HTERT RPE-1 (cell line): ENCODE data around the gene ZSWIM5.
"Not testable (repeated sequence)": the region's sequence is repeated elsewhere in the genome, so short reads cannot be mapped to it uniquely, and the experiment has no call there.

Experiments used
- in situ Hi-C: fragments of 300-500 bp; cut with MboI; formaldehyde crosslinking; loops from 4 replicates; pipeline ENCODE4 v1.14.3; 2020; ENCODE audit warnings: low sequenced_read_pairs

The ZSWIM5 gene

GRCh38 chr1:45148209-45148825 is 58.1 kb downstream of the ZSWIM5 start:
- in situ Hi-C loops, result no loop called here

- in situ Hi-C loops, result no loop called here
These were observed 59.6 kb downstream of the ZSWIM5 start for GRCh38 chr1:45146833-45147232.

GRCh38 chr1:45141247-45142003 is 65.0 kb downstream of the ZSWIM5 start:
- in situ Hi-C loops, result no loop called here

- in situ Hi-C loops, result no loop called here
These were observed 69.4 kb downstream of the ZSWIM5 start for GRCh38 chr1:45136984-45137383.

- in situ Hi-C loops, result no loop called here
These were observed 71.1 kb downstream of the ZSWIM5 start for GRCh38 chr1:45135316-45135715.

GRCh38 chr1:45134461-45134873 is 71.9 kb downstream of the ZSWIM5 start:
- in situ Hi-C loops, result no loop called here

- in situ Hi-C loops, result not testable (repeated sequence)
These were observed 73.7 kb downstream of the ZSWIM5 start for GRCh38 chr1:45132719-45133118.

GRCh38 chr1:45123358-45123757 is 83.0 kb downstream of the ZSWIM5 start:
- in situ Hi-C loops, result no loop called here

- in situ Hi-C loops, result no loop called here
These were observed 83.7 kb downstream of the ZSWIM5 start for GRCh38 chr1:45122724-45123123.

GRCh38 chr1:45117766-45118165 is 88.6 kb downstream of the ZSWIM5 start:
- in situ Hi-C loops, result no loop called here

- in situ Hi-C loops, result no loop called here
These were observed 89.6 kb downstream of the ZSWIM5 start for GRCh38 chr1:45116820-45117219.

- in situ Hi-C loops, result no loop called here
These were observed 90.1 kb downstream of the ZSWIM5 start for GRCh38 chr1:45116340-45116739.

- in situ Hi-C loops, result not testable (repeated sequence)
These were observed 91.2 kb downstream of the ZSWIM5 start for GRCh38 chr1:45115198-45115597.

GRCh38 chr1:45112661-45113060 is 93.7 kb downstream of the ZSWIM5 start:
- in situ Hi-C loops, result no loop called here

- in situ Hi-C loops, result no loop called here
These were observed 95.2 kb downstream of the ZSWIM5 start for GRCh38 chr1:45111239-45111638.

GRCh38 chr1:45107782-45108181 is 98.6 kb downstream of the ZSWIM5 start:
- in situ Hi-C loops, result no loop called here

GRCh38 chr1:45106864-45107263 is 99.5 kb downstream of the ZSWIM5 start:
- in situ Hi-C loops, result not testable (repeated sequence)

GRCh38 chr1:45106156-45106545 is 100.3 kb downstream of the ZSWIM5 start:
- in situ Hi-C loops, result not testable (repeated sequence)

GRCh38 chr1:45105486-45106155 is 100.8 kb downstream of the ZSWIM5 start:
- in situ Hi-C loops, result not testable (repeated sequence)

GRCh38 chr1:45103534-45103933 is 102.9 kb downstream of the ZSWIM5 start:
- in situ Hi-C loops, result no loop called here

- in situ Hi-C loops, result no loop called here
These were observed 104.5 kb downstream of the ZSWIM5 start for GRCh38 chr1:45101947-45102346.

GRCh38 chr1:45101528-45101927 is 104.9 kb downstream of the ZSWIM5 start:
- in situ Hi-C loops, result not testable (repeated sequence)
